GM13977 (cell line): ENCODE results near the gene CCT8L2.
"Not testable (repeated sequence)": the region's sequence is repeated elsewhere in the genome, so short reads cannot be mapped to it uniquely, and the experiment has no call there.

Experiments
- DNase-seq: peaks from one replicate; pipeline ENCODE4 v3.0.0; 2012; ENCODE audit warnings: low spot score
- in situ Hi-C: fragments of 300-500 bp; cut with MboI; formaldehyde crosslinking; loops from one replicate; pipeline ENCODE4 v1.12.0; 2022; ENCODE audit warnings: low sequenced_read_pairs, low pct_unique_long_range_greater_than_20kb, mixed read lengths, inconsistent platforms; ENCODE audit not compliant: unreplicated experiment
- TF ChIP-seq, protein P1 (sequence below): IDR thresholded peaks from 2 replicates; pipeline ENCODE4 v1.5.1; 2012; ENCODE audit warnings: mild to moderate bottlenecking, control low read depth; ENCODE audit not compliant: insufficient read depth; ENCODE audit errors: extremely low read depth, missing control alignments

CCT8L2 gene

DNA sequence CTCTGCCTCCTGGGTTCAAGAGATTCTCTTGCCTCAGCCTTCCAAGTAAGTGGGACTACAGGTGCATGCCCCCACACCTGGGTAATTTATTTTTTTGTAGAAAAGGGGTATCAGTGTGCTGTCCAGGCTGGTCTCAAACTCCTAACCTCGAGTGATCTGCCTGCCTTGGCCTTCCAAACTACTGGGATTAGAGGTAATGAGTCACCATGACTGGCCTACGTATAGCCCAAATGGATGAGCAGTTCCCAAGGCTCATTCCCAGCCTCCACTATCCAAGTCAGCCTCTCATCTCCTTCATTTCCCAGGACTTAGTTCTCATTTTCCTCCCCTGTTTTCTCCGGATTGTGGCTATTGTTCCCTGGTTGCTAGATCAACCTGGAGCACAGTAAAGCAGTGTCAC lies 5.6 kb downstream of the CCT8L2 start:
- in situ Hi-C loops = no loop called here
- TF ChIP-seq, protein P1, sequence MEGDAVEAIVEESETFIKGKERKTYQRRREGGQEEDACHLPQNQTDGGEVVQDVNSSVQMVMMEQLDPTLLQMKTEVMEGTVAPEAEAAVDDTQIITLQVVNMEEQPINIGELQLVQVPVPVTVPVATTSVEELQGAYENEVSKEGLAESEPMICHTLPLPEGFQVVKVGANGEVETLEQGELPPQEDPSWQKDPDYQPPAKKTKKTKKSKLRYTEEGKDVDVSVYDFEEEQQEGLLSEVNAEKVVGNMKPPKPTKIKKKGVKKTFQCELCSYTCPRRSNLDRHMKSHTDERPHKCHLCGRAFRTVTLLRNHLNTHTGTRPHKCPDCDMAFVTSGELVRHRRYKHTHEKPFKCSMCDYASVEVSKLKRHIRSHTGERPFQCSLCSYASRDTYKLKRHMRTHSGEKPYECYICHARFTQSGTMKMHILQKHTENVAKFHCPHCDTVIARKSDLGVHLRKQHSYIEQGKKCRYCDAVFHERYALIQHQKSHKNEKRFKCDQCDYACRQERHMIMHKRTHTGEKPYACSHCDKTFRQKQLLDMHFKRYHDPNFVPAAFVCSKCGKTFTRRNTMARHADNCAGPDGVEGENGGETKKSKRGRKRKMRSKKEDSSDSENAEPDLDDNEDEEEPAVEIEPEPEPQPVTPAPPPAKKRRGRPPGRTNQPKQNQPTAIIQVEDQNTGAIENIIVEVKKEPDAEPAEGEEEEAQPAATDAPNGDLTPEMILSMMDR = no peak
- DNase-seq = no peak

DNA sequence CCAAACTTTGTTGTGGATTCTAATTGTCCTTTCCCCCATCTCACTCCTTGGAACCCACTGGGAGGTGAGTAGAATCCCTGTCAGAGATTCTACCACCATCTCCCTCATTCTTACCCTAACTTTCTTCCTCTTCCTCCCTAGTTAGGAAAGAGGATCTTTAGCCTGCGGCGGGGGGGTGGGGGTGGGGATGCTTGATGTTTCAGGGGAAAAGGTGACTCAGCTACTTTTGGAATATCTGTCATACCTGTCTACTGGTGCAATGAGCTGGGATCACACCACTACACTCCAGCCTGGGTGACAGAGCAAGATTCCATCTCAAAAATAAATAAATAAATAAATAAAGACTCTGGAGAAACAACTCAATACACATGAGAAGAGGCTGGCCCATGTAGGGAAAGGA lies 6.4 kb downstream of the CCT8L2 start:
- in situ Hi-C loops = no loop called here
- DNase-seq = no peak
- TF ChIP-seq, protein P1 = no peak

DNA sequence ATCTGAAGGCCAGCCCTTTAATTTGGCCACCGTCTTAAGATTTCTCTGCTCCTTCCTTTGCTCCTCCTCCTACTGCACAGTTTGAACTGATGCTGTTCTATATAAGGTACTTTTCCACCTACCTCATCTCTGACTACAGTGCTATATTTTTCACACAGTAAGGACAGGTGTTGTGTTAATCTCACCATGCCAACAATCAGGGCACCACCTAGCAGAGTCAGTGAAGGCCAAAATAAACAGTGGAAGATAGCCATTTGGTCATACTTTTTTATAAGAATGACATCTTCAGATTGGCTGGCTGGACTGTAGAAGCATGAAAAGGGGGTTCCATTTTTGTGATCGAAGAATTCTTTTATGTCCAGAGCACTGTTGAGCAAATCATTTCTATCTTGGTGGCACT lies 11.7 kb downstream of the CCT8L2 start:
- in situ Hi-C loops, DNase-seq: not testable (repeated sequence)

DNA sequence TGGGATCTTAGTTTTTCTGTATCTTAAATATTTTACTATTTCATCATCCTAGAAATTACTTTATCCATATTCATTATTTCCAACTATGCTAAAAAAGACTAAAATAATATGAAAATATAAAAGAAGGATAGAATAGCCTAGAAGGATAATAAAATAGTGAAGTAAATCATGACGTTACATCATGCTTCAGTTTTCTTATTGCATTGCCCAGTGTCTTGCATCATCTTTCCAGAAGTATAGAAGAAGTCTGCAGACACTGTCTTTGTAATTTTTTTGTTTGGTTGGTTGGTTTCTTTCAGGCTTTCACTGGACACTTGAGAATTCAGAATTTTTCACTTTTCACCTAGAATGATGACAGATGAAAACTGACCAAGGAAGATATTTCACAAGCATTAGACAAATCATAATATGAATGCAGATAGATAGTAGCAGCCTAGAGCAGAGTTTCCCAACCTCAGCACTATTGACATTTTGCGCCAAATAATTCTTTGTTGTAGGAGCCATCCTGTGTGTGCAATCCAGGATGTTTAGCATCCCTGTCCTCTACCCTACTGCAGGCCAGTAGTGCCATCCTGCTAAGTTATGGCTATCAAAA lies 23.3 kb downstream of the CCT8L2 start:
- in situ Hi-C loops, DNase-seq: not testable (repeated sequence)

DNA sequence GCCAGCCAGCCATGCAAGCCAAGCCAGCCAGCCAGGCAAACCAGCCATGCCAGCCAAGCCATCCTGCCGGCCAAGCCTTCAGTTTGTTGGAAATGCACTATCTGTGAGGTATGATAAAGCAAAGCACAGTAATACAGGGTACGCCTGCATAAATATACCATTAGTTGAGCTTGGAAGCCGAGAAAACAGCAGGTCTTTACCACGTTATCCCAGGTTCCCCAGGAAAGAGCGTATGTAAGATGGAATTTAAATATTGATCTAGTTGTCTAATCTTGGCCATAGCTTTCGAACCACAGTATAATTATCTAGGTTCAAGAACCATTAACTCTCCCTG lies 24.2 kb downstream of the CCT8L2 start:
- TF ChIP-seq, protein P1 = no peak
- no peak for DNase-seq
- in situ Hi-C loops = no loop called here

DNA sequence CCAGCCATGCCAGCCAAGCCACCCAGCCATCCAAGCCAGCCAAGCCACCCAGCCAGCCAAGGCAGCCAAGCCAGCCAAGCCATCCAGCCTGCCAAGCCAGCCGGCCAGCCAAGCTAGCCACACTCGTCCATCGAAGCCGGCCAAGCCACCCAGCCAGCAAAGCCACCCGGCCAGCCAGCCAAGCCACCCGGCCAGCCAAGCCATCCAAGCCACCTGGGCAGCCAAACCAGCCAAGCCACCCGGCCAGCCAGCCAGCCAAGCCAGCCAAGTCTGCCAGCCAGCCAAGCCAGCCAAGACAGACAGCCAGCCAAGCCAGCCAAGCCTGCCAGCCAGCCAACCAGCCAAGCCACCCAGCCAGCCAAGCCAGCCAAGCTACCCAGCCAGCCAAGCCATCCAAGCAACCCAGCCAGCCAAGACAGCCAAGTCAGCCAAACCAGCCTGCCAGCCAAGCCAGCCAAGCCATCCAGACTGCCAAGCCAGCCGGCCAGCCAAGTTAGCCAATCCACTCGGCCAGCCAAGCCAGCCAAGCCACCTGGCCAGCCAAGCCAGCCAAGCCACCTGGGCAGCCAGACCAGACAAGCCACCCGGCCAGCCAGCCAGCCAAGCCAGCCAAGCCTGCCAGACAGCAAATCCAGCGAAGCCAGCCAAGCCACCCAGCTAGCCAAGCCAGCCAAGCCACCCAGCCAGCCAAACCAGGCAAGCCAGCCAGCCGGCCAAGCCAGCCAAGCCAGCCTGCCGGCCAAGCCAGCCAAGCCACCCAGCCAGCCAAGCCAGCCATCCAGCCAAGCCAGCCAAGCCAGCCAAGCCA lies 24.8 kb downstream of the CCT8L2 start:
- DNase-seq, in situ Hi-C loops: not testable (repeated sequence)

DNA sequence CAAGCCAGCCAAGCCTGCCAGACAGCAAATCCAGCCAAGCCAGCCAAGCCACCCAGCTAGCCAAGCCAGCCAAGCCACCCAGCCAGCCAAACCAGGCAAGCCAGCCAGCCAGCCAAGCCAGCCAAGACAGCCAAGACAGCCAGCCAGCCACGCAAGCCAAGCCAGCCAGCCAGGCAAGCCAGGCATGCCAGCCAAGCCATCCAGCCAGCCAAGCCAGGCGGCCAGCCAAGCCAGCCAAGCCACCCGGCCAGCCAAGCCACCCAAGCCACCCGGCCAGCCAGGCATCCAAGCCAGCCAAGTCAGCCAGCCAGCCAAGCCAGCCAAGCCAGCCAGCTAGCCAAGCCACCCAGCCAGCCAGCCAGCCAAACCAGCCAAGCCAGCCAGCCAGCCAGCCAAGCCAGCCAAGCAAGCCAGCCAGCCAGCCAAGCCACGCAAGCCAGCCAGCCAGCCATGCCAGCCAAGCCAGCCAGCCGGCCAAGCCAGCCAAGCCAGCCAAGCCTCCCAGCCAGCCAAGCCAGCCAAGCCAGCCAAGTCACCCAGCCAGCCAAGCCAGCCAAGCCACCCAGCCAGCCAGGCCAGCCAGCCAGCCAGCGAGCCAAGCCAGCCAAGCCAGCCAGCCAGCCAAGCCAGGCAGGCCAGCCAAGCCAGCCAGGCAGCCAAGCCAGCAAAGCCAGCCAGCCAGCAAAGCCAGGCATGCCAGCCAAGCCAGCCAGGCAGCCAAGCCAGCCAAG lies 26.0 kb downstream of the CCT8L2 start:
- in situ Hi-C loops, DNase-seq: not testable (repeated sequence)

DNA sequence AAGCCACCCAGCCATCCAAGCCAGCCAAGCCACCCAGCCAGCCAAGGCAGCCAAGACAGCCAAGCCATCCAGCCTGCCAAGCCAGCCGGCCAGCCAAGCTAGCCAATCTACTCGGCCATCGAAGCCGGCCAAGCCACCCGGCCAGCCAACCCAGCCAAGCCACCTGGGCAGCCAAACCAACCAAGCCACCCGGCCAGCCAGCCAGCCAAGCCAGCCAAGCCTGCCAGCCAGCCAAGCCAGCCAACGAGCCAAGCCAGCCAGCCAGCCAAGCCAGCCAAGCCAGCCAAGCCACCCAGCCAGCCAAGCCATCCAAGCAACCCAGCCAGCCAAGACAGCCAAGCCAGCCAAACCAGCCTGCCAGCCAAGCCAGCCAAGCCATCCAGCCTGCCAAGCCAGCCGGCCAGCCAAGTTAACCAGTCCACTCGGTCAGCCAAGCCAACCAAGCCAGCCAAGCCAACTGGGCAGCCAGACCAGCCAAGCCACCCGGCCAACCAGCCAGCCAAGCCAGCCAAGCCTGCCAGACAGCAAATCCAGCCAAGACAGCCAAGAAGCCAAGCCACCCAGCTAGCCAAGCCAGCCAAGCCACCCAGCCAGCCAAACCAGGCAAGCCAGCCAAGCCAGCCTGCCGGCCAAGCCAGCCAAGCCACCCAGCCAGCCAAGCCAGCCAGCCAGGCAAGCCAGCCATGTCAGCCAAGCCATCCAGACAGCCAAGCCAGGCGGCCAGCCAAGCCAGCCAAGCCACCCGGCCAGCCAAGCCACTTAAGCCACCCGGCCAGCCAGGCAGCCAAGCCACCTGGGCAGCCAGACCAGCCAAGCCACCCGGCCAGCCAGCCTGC lies 26.8 kb downstream of the CCT8L2 start:
- DNase-seq, in situ Hi-C loops: not testable (repeated sequence)

DNA sequence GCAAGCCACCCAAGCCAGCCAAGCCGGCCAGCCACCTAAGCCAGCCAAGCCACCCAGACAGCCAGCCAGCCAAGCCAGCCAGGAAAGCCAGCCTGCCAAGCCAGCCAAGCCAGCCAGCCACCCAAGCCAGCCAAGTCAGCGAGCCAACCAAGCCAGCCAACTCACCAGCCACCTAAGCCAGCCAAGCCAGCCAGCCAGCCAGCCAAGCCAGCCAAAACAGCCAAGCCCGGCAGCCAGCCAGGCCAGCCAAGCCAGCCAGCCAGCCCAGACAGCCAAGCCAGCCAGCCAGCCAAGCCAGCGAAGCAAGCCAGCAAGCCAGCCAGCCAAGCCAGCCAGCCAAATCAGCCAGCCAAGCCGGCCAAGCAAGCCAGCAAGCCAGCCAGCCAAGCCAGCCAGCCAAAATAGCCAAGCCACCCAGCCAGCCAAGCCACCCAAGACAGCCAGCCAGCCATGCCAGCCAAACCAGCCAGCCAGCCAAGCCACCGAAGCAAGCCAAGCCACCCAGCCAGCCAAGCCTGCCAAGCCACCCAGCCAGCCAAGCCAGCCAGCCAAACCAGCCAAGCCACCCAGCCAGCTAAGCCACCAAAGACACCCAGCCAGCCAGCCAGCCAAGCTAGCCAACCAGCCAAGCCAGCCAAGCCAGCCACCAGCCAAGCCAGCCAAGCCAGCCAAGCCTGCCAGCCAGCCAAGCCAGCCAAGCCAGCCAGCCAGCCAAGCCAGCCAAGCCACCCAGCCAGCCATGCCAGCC lies 27.6 kb downstream of the CCT8L2 start:
- DNase-seq, in situ Hi-C loops: not testable (repeated sequence)
